ENCODE measurements around the gene TMEM141. TPM values are rescaled to one million over a fixed set of nuclear protein-coding genes. Genes with fewer than 3 reads are reported as not detected.

Gene TMEM141
- total and polyA plus RNA-seq, 10 of the 15 experiments (the other 5 are each of a cell fraction or from before 2014, with no cell fraction given): 7.8 to 48.6 (median 34.4) TPM

DNA sequence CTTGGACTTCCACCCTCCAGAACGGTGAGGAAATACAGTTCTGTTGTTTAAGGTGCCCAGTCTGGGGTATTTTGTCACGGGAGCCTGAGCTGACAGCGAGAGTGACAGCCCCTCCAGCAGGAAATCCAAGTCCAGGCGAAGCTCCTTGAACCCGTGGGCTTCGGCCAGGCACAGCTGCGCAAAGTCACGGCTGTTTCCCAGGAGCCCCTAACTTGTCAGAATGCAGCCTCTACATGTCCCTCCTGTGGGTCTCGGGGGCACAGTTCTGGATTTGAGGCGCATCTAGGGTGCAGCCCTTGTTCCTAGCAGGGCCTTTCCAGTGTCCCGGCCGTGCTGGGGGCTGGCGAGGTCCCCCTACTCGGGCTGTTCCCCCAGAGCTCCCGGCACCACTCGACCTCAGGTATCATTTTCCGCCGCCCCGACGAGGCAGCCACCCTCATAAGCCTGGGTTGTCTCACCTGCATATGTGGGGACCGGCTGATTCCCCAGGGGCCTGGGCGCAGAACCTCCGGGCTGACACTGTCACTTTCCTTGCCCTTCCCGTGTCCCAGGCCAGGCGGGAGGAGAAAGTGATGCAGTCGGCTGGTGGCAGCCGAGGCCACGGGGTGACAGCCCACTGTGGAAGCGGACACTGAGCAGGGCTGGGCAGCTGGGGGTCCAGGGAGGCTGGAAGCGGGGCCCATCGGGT is 37.6 kb upstream of the TMEM141 start (continued):
- TF ChIP-seq, protein P1, sequence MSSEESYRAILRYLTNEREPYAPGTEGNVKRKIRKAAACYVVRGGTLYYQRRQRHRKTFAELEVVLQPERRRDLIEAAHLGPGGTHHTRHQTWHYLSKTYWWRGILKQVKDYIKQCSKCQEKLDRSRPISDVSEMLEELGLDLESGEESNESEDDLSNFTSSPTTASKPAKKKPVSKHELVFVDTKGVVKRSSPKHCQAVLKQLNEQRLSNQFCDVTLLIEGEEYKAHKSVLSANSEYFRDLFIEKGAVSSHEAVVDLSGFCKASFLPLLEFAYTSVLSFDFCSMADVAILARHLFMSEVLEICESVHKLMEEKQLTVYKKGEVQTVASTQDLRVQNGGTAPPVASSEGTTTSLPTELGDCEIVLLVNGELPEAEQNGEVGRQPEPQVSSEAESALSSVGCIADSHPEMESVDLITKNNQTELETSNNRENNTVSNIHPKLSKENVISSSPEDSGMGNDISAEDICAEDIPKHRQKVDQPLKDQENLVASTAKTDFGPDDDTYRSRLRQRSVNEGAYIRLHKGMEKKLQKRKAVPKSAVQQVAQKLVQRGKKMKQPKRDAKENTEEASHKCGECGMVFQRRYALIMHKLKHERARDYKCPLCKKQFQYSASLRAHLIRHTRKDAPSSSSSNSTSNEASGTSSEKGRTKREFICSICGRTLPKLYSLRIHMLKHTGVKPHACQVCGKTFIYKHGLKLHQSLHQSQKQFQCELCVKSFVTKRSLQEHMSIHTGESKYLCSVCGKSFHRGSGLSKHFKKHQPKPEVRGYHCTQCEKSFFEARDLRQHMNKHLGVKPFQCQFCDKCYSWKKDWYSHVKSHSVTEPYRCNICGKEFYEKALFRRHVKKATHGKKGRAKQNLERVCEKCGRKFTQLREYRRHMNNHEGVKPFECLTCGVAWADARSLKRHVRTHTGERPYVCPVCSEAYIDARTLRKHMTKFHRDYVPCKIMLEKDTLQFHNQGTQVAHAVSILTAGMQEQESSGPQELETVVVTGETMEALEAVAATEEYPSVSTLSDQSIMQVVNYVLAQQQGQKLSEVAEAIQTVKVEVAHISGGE (CRISPR knock-in tag; IDR thresholded peaks at IDR 0.05): no peak
- TF ChIP-seq CBX5 (IDR thresholded peaks at IDR 0.05; ENCODE audit: low read depth) (no peak), MEF2B (IDR thresholded peaks at IDR 0.05; ENCODE audit: partially characterized antibody, poor library complexity, severe bottlenecking) (no peak), ESRRA (IDR thresholded peaks at IDR 0.05; ENCODE audit: low read length) (no peak), ZNF207 (IDR thresholded peaks at IDR 0.05; ENCODE audit: borderline replicate concordance) (no peak)

DNA sequence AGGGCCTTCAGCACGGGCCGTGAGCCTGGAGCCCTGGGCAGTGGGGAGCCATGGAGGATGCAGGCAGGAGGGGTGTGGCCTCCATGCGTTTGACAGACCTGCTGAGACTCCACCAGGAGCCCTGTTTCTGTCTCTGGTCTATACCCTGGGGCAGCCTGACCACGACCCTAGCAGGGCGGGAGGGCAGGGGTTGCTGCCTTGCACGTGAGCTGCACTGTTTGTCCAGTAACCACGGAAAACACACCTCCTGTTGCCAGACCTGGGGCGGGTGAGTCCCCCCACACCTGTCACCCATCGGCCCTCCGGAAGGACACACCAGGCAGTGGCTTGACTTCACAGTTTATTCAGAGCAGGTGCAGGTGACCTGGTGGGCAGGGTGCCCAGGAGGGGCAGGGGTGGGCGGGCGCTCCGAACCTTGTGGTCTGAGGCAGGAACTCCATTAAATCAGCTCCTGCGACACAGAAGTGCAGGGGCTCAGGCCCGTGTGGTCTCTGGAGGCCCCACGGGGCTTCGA is 37.0 kb upstream of the TMEM141 start:
- intact Hi-C loops (cut with micrococcal nuclease; ENCODE audit: unreplicated experiment) (no loop called here), in situ Hi-C loops (cut with MboI) (no loop called here)
- Histone ChIP-seq H3K4me2 (ENCODE audit: control insufficient read depth, insufficient read depth) (no peak overlapping the region), H4K20me1 (ENCODE audit: control insufficient read depth, insufficient read depth) (no peaks in the 10 kb centered on the region), H3K4me3 (no peak overlapping the region), H3K9ac (ENCODE audit: control insufficient read depth, insufficient read depth, low read length) (no peak overlapping the region), H3K9me3 (replicated peaks; ENCODE audit: control insufficient read depth, insufficient read depth, low read length) (peaks cover 33% of the 10 kb centered on the region), H3K36me3 (ENCODE audit: control insufficient read depth in 2 of 2, insufficient read depth in 2 of 2, low read length in 1 of 2) (no peaks in the 10 kb centered on the region), H3K4me1 (ENCODE audit: control insufficient read depth, insufficient read depth, low read length) (no peaks in the 10 kb centered on the region), H2AFZ (ENCODE audit: control insufficient read depth, low read depth, low read length) (no peak overlapping the region), H3K27me3 (replicated peaks in 1 of 2; ENCODE audit: control insufficient read depth in 2 of 2, insufficient read depth in 2 of 2, low read length in 1 of 2) (0 out of 4 replicates have a peak, but pooled peaks cover 0 to 2% of the 10 kb centered on the region in 2 experiments), H3K27ac (ENCODE audit: control insufficient read depth, insufficient read depth) (no peak overlapping the region), H3K79me2 (ENCODE audit: control insufficient read depth, insufficient read depth, low read length) (no peaks in the 10 kb centered on the region)
- no peak for DNase-seq (ENCODE audit: low read depth, low spot score)
- ATAC-seq: no peak
- ChIA-PET CTCF (no interaction called here), SMC1A (ENCODE audit: uncharacterized antibody, unreplicated experiment) (no interaction called here), RAD21 (ENCODE audit: unreplicated experiment) (no interaction called here), POLR2A (no interaction called here)
- no peak for FAIRE-seq
- no TSS peak for BruUV-seq (replicated peaks)
- 14% methylated on average over 14 of the region's 17 CpGs for WGBS (ENCODE audit: insufficient coverage, insufficient replicate concordance, low lambda C conversion rate, missing lambda C conversion rate)
- TF ChIP-seq RCOR1 (conservative IDR thresholded peaks at IDR 0.05; ENCODE audit: low read depth, low read length) (no peak), CREB1 (IDR thresholded peaks at IDR 0.05; ENCODE audit: low read depth) (no peak), SRF (IDR thresholded peaks at IDR 0.05; ENCODE audit: low read depth in 2 of 2, low read length in 2 of 2) (no peak), NR2F1 (conservative IDR thresholded peaks at IDR 0.05) (no peak), TBL1XR1 (IDR thresholded peaks at IDR 0.05; ENCODE audit: low read depth, low read length) (no peak), RAD51 (IDR thresholded peaks at IDR 0.05) (no peak), SREBF2 (IDR thresholded peaks at IDR 0.05; ENCODE audit: low read length) (no peak), SMAD1 (IDR thresholded peaks at IDR 0.05; ENCODE audit: low read depth, partially characterized antibody) (no peak), GATAD2B (conservative IDR thresholded peaks at IDR 0.05; ENCODE audit: low read depth) (no peak)
- TF ChIP-seq, protein P2, sequence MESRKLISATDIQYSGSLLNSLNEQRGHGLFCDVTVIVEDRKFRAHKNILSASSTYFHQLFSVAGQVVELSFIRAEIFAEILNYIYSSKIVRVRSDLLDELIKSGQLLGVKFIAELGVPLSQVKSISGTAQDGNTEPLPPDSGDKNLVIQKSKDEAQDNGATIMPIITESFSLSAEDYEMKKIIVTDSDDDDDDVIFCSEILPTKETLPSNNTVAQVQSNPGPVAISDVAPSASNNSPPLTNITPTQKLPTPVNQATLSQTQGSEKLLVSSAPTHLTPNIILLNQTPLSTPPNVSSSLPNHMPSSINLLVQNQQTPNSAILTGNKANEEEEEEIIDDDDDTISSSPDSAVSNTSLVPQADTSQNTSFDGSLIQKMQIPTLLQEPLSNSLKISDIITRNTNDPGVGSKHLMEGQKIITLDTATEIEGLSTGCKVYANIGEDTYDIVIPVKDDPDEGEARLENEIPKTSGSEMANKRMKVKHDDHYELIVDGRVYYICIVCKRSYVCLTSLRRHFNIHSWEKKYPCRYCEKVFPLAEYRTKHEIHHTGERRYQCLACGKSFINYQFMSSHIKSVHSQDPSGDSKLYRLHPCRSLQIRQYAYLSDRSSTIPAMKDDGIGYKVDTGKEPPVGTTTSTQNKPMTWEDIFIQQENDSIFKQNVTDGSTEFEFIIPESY (IDR thresholded peaks at IDR 0.05): no peak
- TF ChIP-seq, protein P3, sequence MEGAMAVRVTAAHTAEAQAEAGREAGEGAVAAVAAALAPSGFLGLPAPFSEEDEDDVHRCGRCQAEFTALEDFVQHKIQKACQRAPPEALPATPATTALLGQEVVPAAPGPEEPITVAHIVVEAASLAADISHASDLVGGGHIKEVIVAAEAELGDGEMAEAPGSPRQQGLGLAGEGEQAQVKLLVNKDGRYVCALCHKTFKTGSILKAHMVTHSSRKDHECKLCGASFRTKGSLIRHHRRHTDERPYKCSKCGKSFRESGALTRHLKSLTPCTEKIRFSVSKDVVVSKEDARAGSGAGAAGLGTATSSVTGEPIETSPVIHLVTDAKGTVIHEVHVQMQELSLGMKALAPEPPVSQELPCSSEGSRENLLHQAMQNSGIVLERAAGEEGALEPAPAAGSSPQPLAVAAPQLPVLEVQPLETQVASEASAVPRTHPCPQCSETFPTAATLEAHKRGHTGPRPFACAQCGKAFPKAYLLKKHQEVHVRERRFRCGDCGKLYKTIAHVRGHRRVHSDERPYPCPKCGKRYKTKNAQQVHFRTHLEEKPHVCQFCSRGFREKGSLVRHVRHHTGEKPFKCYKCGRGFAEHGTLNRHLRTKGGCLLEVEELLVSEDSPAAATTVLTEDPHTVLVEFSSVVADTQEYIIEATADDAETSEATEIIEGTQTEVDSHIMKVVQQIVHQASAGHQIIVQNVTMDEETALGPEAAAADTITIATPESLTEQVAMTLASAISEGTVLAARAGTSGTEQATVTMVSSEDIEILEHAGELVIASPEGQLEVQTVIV (IDR thresholded peaks at IDR 0.05; ENCODE audit: borderline replicate concordance, partially characterized antibody): no peak
